ENCODE results near the gene SNTG2. TPM values are rescaled to one million over a fixed set of nuclear protein-coding genes. Genes with fewer than 3 reads are reported as not detected.

Gene SNTG2
- total and polyA plus RNA-seq, 2 donors (not counting 3 experiments of a cell fraction or from before 2014, with no cell fraction given): not detected

DNA sequence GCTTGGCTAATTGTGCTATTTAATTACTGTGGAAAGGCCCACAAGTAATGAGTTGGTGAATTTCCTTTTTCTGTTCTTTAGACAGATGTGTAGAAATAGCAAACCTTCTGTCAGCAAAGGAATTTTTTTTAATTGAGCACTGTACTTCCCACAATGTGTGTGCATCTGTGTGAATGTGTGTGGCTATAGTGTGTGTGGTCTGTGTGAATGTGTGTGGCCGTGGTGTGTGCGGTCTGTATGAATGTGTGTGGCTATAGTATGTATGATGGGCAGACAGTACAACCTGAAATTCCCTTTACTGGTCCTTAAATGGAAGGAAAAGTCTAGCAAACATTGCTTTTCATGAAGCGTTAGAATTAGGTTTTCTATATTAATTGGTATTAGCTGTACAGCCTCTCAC lies 259.1 kb downstream of the SNTG2 start:
- FAIRE-seq: no peak

GRCh38 chr2:1210352-1210751 lies 259.7 kb downstream of the SNTG2 start:
- Histone ChIP-seq H3K27ac (ENCODE audit: insufficient read depth, low read depth, low read length) (no peak overlapping the region), H3K9ac (replicated peaks; ENCODE audit: extremely low read depth, insufficient read depth, low read length) (no peak overlapping the region), H4K20me1 (replicated peaks; ENCODE audit: control insufficient read depth, extremely low read depth, insufficient read depth, low read length) (no peaks in the 10 kb centered on the region), H3K4me3 (replicated peaks in 1 of 3; ENCODE audit: insufficient read depth in 1 of 3, low read depth in 1 of 3, low read length in 3 of 3) (no peak overlapping the region), H3K36me3 (ENCODE audit: control insufficient read depth in 2 of 2, extremely low read depth in 1 of 2, insufficient read depth in 2 of 2, low read length in 2 of 2) (no peaks in the 10 kb centered on the region), H3K79me2 (ENCODE audit: control insufficient read depth, insufficient read depth, low read length) (no peaks in the 10 kb centered on the region), H3K4me2 (ENCODE audit: insufficient read depth, low read length) (no peak overlapping the region), H3K27me3 (ENCODE audit: control insufficient read depth in 2 of 2, insufficient read depth in 2 of 2, low read length in 2 of 2) (no peaks in the 10 kb centered on the region), H3K9me1 (replicated peaks; ENCODE audit: control insufficient read depth, extremely low read depth, insufficient read depth, low read length) (no peaks in the 10 kb centered on the region), H3K9me3 (replicated peaks; ENCODE audit: control insufficient read depth, insufficient read depth, low read length) (peaks cover 7% of the 10 kb centered on the region), H2AFZ (ENCODE audit: low read depth, low read length) (no peak overlapping the region), H3K4me1 (ENCODE audit: control insufficient read depth, extremely low read depth, insufficient read depth, low read length) (no peaks in the 10 kb centered on the region)
- FAIRE-seq (no peak), DNase-seq (ENCODE audit: low read depth, low spot score) (no peak)
- ChIA-PET CTCF (no interaction called here), POLR2A (no interaction called here)
- intact Hi-C loops (cut with micrococcal nuclease) (no loop called here), dilution Hi-C loops (cut with MboI; ENCODE audit: extremely low pct_ligation_motif_present, low sequenced_read_pairs) (no loop called here)
- TF ChIP-seq JUN (IDR thresholded peaks at IDR 0.05; ENCODE audit: borderline replicate concordance, insufficient read depth, insufficient read length, low read depth) (no peak), FOS (IDR thresholded peaks at IDR 0.05; ENCODE audit: borderline replicate concordance, insufficient read depth, low read length) (no peak), GATA2 (IDR thresholded peaks at IDR 0.05; ENCODE audit: insufficient read depth, insufficient read length, low read depth, low read length) (no peak), MAX (IDR thresholded peaks at IDR 0.05; ENCODE audit: insufficient read depth, insufficient read length) (no peak), MYC (IDR thresholded peaks at IDR 0.05; ENCODE audit: low read depth, low read length) (no peak), POLR2AphosphoS5 (IDR thresholded peaks at IDR 0.05; ENCODE audit: insufficient read depth, low read depth, low read length) (no peak), POLR2A (IDR thresholded peaks at IDR 0.05; ENCODE audit: low read depth, low read length) (no peak), EZH2 (IDR thresholded peaks at IDR 0.05; ENCODE audit: borderline replicate concordance, low read depth, low read length, severe bottlenecking) (no peak)
- TF ChIP-seq, protein P1, sequence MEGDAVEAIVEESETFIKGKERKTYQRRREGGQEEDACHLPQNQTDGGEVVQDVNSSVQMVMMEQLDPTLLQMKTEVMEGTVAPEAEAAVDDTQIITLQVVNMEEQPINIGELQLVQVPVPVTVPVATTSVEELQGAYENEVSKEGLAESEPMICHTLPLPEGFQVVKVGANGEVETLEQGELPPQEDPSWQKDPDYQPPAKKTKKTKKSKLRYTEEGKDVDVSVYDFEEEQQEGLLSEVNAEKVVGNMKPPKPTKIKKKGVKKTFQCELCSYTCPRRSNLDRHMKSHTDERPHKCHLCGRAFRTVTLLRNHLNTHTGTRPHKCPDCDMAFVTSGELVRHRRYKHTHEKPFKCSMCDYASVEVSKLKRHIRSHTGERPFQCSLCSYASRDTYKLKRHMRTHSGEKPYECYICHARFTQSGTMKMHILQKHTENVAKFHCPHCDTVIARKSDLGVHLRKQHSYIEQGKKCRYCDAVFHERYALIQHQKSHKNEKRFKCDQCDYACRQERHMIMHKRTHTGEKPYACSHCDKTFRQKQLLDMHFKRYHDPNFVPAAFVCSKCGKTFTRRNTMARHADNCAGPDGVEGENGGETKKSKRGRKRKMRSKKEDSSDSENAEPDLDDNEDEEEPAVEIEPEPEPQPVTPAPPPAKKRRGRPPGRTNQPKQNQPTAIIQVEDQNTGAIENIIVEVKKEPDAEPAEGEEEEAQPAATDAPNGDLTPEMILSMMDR (IDR thresholded peaks at IDR 0.05; ENCODE audit: extremely low read depth in 1 of 2, insufficient read depth in 1 of 2, low read depth in 1 of 2, low read length in 2 of 2): no peak
- no TSS peak for BruUV-seq (replicated peaks)

More for the DNA sequence above, 259.1 kb downstream of the SNTG2 start:
- no peaks in the 10 kb centered on the region for H3K79me2 ChIP-seq (ENCODE audit: control insufficient read depth, insufficient read depth, low read length)
- no TSS peak for BruUV-seq (replicated peaks)
- dilution Hi-C loops (cut with MboI; ENCODE audit: extremely low pct_ligation_motif_present, low sequenced_read_pairs): no loop called here
- TF ChIP-seq EZH2 (IDR thresholded peaks at IDR 0.05; ENCODE audit: borderline replicate concordance, low read depth, low read length, severe bottlenecking) (no peak), FOS (IDR thresholded peaks at IDR 0.05; ENCODE audit: borderline replicate concordance, insufficient read depth, low read length) (no peak), JUN (IDR thresholded peaks at IDR 0.05; ENCODE audit: borderline replicate concordance, insufficient read depth, insufficient read length, low read depth) (no peak), POLR2A (IDR thresholded peaks at IDR 0.05; ENCODE audit: low read depth, low read length) (no peak), MYC (IDR thresholded peaks at IDR 0.05; ENCODE audit: low read depth, low read length) (no peak), GATA2 (IDR thresholded peaks at IDR 0.05; ENCODE audit: insufficient read depth, insufficient read length, low read depth, low read length) (no peak)
- TF ChIP-seq, protein P1 (IDR thresholded peaks at IDR 0.05; ENCODE audit: extremely low read depth in 1 of 2, insufficient read depth in 1 of 2, low read depth in 1 of 2, low read length in 2 of 2): no peak
- no peak for DNase-seq (ENCODE audit: low read depth, low spot score)
- H3K27me3 ChIP-seq (ENCODE audit: control insufficient read depth in 2 of 2, insufficient read depth in 2 of 2, low read length in 2 of 2): no peaks in the 10 kb centered on the region
- intact Hi-C loops (cut with micrococcal nuclease): no loop called here
- H3K36me3 ChIP-seq (ENCODE audit: control insufficient read depth in 2 of 2, extremely low read depth in 1 of 2, insufficient read depth in 2 of 2, low read length in 2 of 2): no peaks in the 10 kb centered on the region
- no peak overlapping the region for H3K4me3 ChIP-seq (replicated peaks in 1 of 3; ENCODE audit: insufficient read depth in 1 of 3, low read depth in 1 of 3, low read length in 3 of 3)
- no peak overlapping the region for H3K9ac ChIP-seq (replicated peaks; ENCODE audit: extremely low read depth, insufficient read depth, low read length)
- peaks cover 7% of the 10 kb centered on the region for H3K9me3 ChIP-seq (replicated peaks; ENCODE audit: control insufficient read depth, insufficient read depth, low read length)
- no peaks in the 10 kb centered on the region for H3K9me1 ChIP-seq (replicated peaks; ENCODE audit: control insufficient read depth, extremely low read depth, insufficient read depth, low read length)
- H3K27ac ChIP-seq (ENCODE audit: insufficient read depth, low read depth, low read length): no peak overlapping the region
- H4K20me1 ChIP-seq (replicated peaks; ENCODE audit: control insufficient read depth, extremely low read depth, insufficient read depth, low read length): no peaks in the 10 kb centered on the region
- ChIA-PET POLR2A (no interaction called here), CTCF (no interaction called here)
- H2AFZ ChIP-seq (ENCODE audit: low read depth, low read length): no peak overlapping the region
- no peaks in the 10 kb centered on the region for H3K4me1 ChIP-seq (ENCODE audit: control insufficient read depth, extremely low read depth, insufficient read depth, low read length)
- no peak overlapping the region for H3K4me2 ChIP-seq (ENCODE audit: insufficient read depth, low read length)
